ENCODE measurements around the gene CXCR6. TPM values are rescaled to one million over a fixed set of nuclear protein-coding genes. Genes with fewer than 3 reads are reported as not detected.

The CXCR6 gene
- total and polyA plus RNA-seq, 8 donors: 0.61 to 4.1 (median 1.2) TPM

GRCh38 chr3:45948311-45948781, 5.1 kb downstream of the CXCR6 start:
- ATAC-seq: peak; percentile 37
- intact Hi-C loops (cut with DNase I): no loop called here

DNA sequence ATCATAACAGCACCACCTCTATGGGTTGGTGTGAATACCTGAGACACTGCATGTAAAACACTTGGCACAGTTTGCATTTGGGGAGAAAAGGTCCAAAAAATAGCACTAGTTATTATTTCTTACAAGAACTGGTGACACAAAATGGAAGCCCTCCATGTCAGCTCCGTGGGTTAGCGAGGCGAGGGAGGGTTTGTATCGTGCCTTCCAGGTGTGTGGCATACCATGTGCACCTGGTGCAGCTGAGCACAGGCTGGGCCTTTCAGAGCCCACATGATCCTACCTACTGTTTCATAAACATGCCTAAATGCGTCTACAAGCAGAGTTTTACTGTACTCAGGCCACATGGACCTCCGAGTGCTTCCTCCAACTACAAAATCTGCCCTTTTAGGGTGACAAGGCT, 5.6 kb downstream of the CXCR6 start:
- peaks cover 0 to 2% of the 10 kb centered on the region in 2 donors for H3K4me1 ChIP-seq
- H3K27me3 ChIP-seq: no peaks in the 10 kb centered on the region
- peaks cover 0 to 91% of the 10 kb centered on the region in 2 donors for H3K36me3 ChIP-seq
- no peak overlapping the region for H3K4me3 ChIP-seq
- intact Hi-C loops (cut with DNase I): no loop called here
- TF ChIP-seq, protein P1, sequence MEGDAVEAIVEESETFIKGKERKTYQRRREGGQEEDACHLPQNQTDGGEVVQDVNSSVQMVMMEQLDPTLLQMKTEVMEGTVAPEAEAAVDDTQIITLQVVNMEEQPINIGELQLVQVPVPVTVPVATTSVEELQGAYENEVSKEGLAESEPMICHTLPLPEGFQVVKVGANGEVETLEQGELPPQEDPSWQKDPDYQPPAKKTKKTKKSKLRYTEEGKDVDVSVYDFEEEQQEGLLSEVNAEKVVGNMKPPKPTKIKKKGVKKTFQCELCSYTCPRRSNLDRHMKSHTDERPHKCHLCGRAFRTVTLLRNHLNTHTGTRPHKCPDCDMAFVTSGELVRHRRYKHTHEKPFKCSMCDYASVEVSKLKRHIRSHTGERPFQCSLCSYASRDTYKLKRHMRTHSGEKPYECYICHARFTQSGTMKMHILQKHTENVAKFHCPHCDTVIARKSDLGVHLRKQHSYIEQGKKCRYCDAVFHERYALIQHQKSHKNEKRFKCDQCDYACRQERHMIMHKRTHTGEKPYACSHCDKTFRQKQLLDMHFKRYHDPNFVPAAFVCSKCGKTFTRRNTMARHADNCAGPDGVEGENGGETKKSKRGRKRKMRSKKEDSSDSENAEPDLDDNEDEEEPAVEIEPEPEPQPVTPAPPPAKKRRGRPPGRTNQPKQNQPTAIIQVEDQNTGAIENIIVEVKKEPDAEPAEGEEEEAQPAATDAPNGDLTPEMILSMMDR (IDR thresholded peaks at IDR 0.05): no peak
- no peak for ATAC-seq
- DNase-seq: no peak
- H3K9me3 ChIP-seq: no peaks in the 10 kb centered on the region
- H3K27ac ChIP-seq: no peak overlapping the region

More at GRCh38 chr3:45948311-45948781, 5.1 kb downstream of the CXCR6 start:
- TF ChIP-seq, protein P1 (IDR thresholded peaks at IDR 0.05): no peak
- no peaks in the 10 kb centered on the region for H3K9me3 ChIP-seq
- peaks cover 0 to 2% of the 10 kb centered on the region in 2 donors for H3K4me1 ChIP-seq
- no peaks in the 10 kb centered on the region for H3K27me3 ChIP-seq
- H3K4me3 ChIP-seq: no peak overlapping the region
- H3K27ac ChIP-seq: no peak overlapping the region
- DNase-seq: peak in 1 of 4 donors; percentile 18
- peaks cover 0 to 86% of the 10 kb centered on the region in 2 donors for H3K36me3 ChIP-seq

DNA sequence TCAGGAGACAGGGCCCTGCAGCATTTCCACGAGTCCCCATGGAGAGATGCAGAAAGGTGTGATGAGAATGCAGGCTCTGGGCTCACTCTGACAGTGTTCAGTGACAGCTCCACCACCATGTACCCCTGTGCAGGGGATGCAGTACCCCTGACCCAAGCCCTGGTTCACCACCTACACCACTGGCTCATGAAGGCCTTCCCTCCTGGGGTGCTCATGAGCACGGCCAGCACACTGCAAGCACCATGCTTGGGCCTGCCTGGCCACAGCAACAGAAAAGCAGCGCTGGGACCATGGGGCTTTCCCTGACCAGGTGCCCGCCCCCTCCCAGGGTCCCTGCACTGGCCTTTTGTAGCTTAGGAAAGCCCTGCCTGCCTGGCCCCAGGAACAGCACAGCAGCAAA, 6.2 kb downstream of the CXCR6 start:
- Histone ChIP-seq H3K4me1 (peaks cover 0 to 2% of the 10 kb centered on the region in 2 donors), H3K27me3 (no peaks in the 10 kb centered on the region), H3K27ac (no peak overlapping the region), H3K4me3 (no peak overlapping the region), H3K36me3 (peaks cover 0 to 97% of the 10 kb centered on the region in 2 donors), H3K9me3 (no peaks in the 10 kb centered on the region)
- DNase-seq: no peak
- TF ChIP-seq, protein P1 (IDR thresholded peaks at IDR 0.05): no peak
- intact Hi-C loops (cut with DNase I): no loop called here
- no peak for ATAC-seq

DNA sequence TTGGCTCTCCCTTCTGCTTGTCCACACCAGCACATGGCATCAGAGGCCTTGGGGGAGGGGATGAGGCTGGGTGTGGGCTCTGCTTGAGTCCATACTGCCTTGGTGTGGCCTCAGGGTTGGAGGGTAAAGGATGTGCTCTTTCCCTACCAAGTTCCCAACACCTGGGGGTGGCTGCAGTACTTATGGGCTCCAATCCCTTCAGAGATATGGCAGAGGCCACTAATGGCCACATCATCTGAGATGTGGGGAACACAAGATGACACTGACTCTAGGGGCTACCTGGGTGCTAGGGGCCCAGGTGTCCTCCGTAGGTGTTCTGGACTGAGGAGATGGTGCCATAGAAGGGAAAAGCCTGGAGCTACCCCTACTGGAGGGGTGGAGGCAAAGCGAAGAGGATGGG, 6.9 kb downstream of the CXCR6 start:
- ATAC-seq (no peak), DNase-seq (no peak)
- Histone ChIP-seq H3K4me3 (no peak overlapping the region), H3K27me3 (no peaks in the 10 kb centered on the region), H3K9me3 (no peaks in the 10 kb centered on the region), H3K27ac (no peak overlapping the region), H3K4me1 (peaks cover 0 to 2% of the 10 kb centered on the region in 2 donors), H3K36me3 (peaks cover 0 to 99% of the 10 kb centered on the region in 2 donors)
- TF ChIP-seq, protein P1 (IDR thresholded peaks at IDR 0.05): no peak
- intact Hi-C loops (cut with DNase I): no loop called here

- Histone ChIP-seq H3K9me3 (no peaks in the 10 kb centered on the region), H3K4me3 (no peak overlapping the region), H3K27me3 (no peaks in the 10 kb centered on the region), H3K36me3 (peaks cover 0 to 100% of the 10 kb centered on the region in 2 donors), H3K4me1 (peaks cover 0 to 2% of the 10 kb centered on the region in 2 donors), H3K27ac (peak overlapping the region in 1 of 2 donors; percentile 8)
- intact Hi-C loops (cut with DNase I): no loop called here
- DNase-seq (no peak), ATAC-seq (no peak)
- TF ChIP-seq, protein P1 (IDR thresholded peaks at IDR 0.05): no peak
Observed at GRCh38 chr3:45950686-45951600, 7.7 kb downstream of the CXCR6 start.
